Measurements from ENCODE around the gene PES1. TPM values are rescaled to one million over a fixed set of nuclear protein-coding genes. Genes with fewer than 3 reads are reported as not detected.
"Not testable (repeated sequence)": the region's sequence is repeated elsewhere in the genome, so short reads cannot be mapped to it uniquely, and the experiment has no call there.

PES1 gene
- total and polyA plus RNA-seq, 7 experiments from 2014 or later = 34.6 to 84.2 (median 56.3) TPM

GRCh38 chr22:30598986-30599385 lies 7.3 kb upstream of the PES1 start:
- no peak for DNase-seq
- H3K27me3 ChIP-seq (ENCODE audit: control insufficient read depth in 2 of 2, insufficient read depth in 2 of 2, low read length in 2 of 2) = no peaks in the 10 kb centered on the region
- no peaks in the 10 kb centered on the region for H3K36me3 ChIP-seq (ENCODE audit: control insufficient read depth in 2 of 3, insufficient read depth in 3 of 3, low read length in 3 of 3)
- H3K9me3 Mint-ChIP-seq = peaks cover 0 to 3% (median 0%) of the 10 kb centered on the region in 11 donors
- no peaks in the 10 kb centered on the region for H3K4me1 ChIP-seq (ENCODE audit: control insufficient read depth in 2 of 2, insufficient read depth in 2 of 2, low read length in 2 of 2)
- H3K4me3 ChIP-seq (ENCODE audit: low read length) = no peak overlapping the region
- intact Hi-C loops (cut with micrococcal nuclease) = no loop called here
- H3K27ac Mint-ChIP-seq = no peak overlapping the region
- no peak for ATAC-seq
- peaks cover 0 to 10% (median 0%) of the 10 kb centered on the region in 5 donors for H3K27me3 Mint-ChIP-seq
- ChIA-PET CTCF (no interaction called here), POLR2A (no interaction called here)
- H3K4me3 Mint-ChIP-seq = no peak overlapping the region
- H3K36me3 Mint-ChIP-seq = no peaks in the 10 kb centered on the region
- no peaks in the 10 kb centered on the region for H3K9me3 ChIP-seq (ENCODE audit: control insufficient read depth in 2 of 3, low read length in 3 of 3)
- H3K27ac ChIP-seq (ENCODE audit: low read depth, low read length) = no peak overlapping the region
- peaks cover 2 to 10% (median 4%) of the 10 kb centered on the region in 7 donors for H3K4me1 Mint-ChIP-seq

- Mint-ChIP-seq H3K27me3 (peaks cover 0 to 23% (median 0%) of the 10 kb centered on the region in 5 donors), H3K27ac (no peak overlapping the region), H3K9me3 (peaks cover 0 to 2% (median 0%) of the 10 kb centered on the region in 11 donors), H3K4me3 (no peak overlapping the region), H3K4me1 (peaks cover under 1 to 4% (median under 1%) of the 10 kb centered on the region in 7 donors), H3K36me3 (no peaks in the 10 kb centered on the region)
- H3K27ac ChIP-seq (ENCODE audit: low read depth, low read length) = no peak overlapping the region
- DNase-seq (no peak), ATAC-seq (no peak)
- intact Hi-C loops (cut with micrococcal nuclease) = no loop called here
- no peaks in the 10 kb centered on the region for H3K36me3 ChIP-seq (ENCODE audit: control insufficient read depth in 2 of 3, insufficient read depth in 3 of 3, low read length in 3 of 3)
- H3K4me1 ChIP-seq (ENCODE audit: control insufficient read depth in 2 of 2, insufficient read depth in 2 of 2, low read length in 2 of 2) = no peaks in the 10 kb centered on the region
- H3K4me3 ChIP-seq (ENCODE audit: low read length) = no peak overlapping the region
- ChIA-PET POLR2A (no interaction called here), CTCF (no interaction called here)
- H3K27me3 ChIP-seq (ENCODE audit: control insufficient read depth in 2 of 2, insufficient read depth in 2 of 2, low read length in 2 of 2) = no peaks in the 10 kb centered on the region
- no peaks in the 10 kb centered on the region for H3K9me3 ChIP-seq (ENCODE audit: control insufficient read depth in 2 of 3, low read length in 3 of 3)
These were observed 5.2 kb upstream of the PES1 start for GRCh38 chr22:30596886-30597285.

GRCh38 chr22:30596199-30596598 lies 4.5 kb upstream of the PES1 start:
- Mint-ChIP-seq H3K9me3 (peaks cover 0 to 2% (median 0%) of the 10 kb centered on the region in 11 donors), H3K4me3 (no peak overlapping the region), H3K36me3 (no peaks in the 10 kb centered on the region), H3K27ac (no peak overlapping the region), H3K4me1 (peaks cover 0 to 3% (median 0%) of the 10 kb centered on the region in 7 donors), H3K27me3 (peaks cover 0 to 23% (median 0%) of the 10 kb centered on the region in 5 donors)
- ChIA-PET CTCF (no interaction called here), POLR2A (no interaction called here)
- no peak for DNase-seq
- Histone ChIP-seq H3K9me3 (ENCODE audit: control insufficient read depth in 2 of 3, low read length in 3 of 3) (no peaks in the 10 kb centered on the region), H3K4me3 (ENCODE audit: low read length) (no peak overlapping the region), H3K27ac (ENCODE audit: low read depth, low read length) (no peak overlapping the region), H3K4me1 (ENCODE audit: control insufficient read depth in 2 of 2, insufficient read depth in 2 of 2, low read length in 2 of 2) (peaks cover under 1 to 2% of the 10 kb centered on the region in 2 donors), H3K27me3 (ENCODE audit: control insufficient read depth in 2 of 2, insufficient read depth in 2 of 2, low read length in 2 of 2) (no peaks in the 10 kb centered on the region), H3K36me3 (ENCODE audit: control insufficient read depth in 2 of 3, insufficient read depth in 3 of 3, low read length in 3 of 3) (no peaks in the 10 kb centered on the region)
- intact Hi-C loops (cut with micrococcal nuclease) = no loop called here
- no peak for ATAC-seq

DNA sequence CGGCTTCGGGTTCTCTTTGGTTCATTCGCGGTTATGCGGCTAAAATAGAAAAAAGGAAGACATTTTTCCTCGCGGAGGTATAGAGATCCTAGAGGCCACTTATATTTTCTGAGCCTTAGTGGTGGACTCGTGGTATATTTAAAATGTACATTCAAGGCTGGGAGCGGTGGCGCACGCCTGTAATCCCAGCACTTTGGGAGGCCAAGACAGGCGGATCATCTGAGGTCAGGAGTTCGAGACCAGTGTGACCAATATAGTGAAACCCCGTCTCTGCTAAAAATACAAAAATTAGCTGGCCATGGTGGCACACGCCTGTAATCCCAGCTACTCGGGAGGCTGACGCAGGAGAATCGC lies 627 bp upstream of the PES1 start:
- Histone ChIP-seq H3K4me1 (ENCODE audit: control insufficient read depth in 2 of 2, insufficient read depth in 2 of 2, low read length in 2 of 2) (peaks cover 8 to 12% of the 10 kb centered on the region in 2 donors), H3K4me3 (ENCODE audit: low read length) (peak overlapping the region; percentile 85), H3K27ac (ENCODE audit: low read depth, low read length) (peak overlapping the region; percentile 85), H3K36me3 (ENCODE audit: control insufficient read depth in 2 of 3, insufficient read depth in 3 of 3, low read length in 3 of 3) (peaks cover 2 to 21% (median 6%) of the 10 kb centered on the region in 3 experiments)
- H3K27me3 ChIP-seq (ENCODE audit: control insufficient read depth in 2 of 2, insufficient read depth in 2 of 2, low read length in 2 of 2); CTCF ChIA-PET; ATAC-seq; DNase-seq; H3K27ac Mint-ChIP-seq; H3K4me3 Mint-ChIP-seq; H3K9me3 ChIP-seq (ENCODE audit: control insufficient read depth in 2 of 3, low read length in 3 of 3); H3K36me3 Mint-ChIP-seq; H3K9me3 Mint-ChIP-seq: not testable (repeated sequence)
- H3K27me3 Mint-ChIP-seq = peaks cover 0 to 23% (median 0%) of the 10 kb centered on the region in 5 donors
- POLR2A ChIA-PET = interaction anchor here (1.1 to 2.2 kb wide), 4 partner anchors 12 to 349 kb away, joined by 4 to 8 read pairs (median 6); partner anchors contain the start of gene TCN2
- H3K4me1 Mint-ChIP-seq = peaks cover 0 to 12% (median 0%) of the 10 kb centered on the region in 7 donors
- intact Hi-C loops (cut with micrococcal nuclease) = loop anchor here (1.0 to 5.0 kb wide), 25 partner anchors 14 to 1850 kb away; partner anchors contain the start of genes CHEK2 (in 2 of the 2), DEPDC5 (in 2 of the 2), DUSP18 (in 2 of the 2) and HSCB (in 2 of the 2)

DNA sequence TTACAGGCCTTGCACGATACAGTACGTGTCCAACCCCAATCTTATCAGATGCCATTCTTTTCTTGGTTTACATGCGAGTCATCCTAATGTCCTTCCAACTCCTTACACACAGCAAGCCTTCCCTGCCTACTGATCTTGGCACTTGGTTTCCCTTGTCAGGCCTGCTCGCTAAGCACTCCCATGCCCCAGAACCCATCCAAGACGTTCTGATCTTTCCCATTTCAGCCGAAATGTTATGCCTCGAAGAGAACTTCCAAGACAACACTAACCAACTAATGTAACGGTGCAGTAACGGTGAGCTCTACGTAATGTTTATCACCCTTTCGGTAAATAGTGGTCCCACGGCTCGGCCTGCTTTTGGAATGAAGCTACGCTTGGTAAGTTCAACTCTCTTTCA lies 521 bp downstream of the PES1 start:
- no peak for ATAC-seq
- Mint-ChIP-seq H3K9me3 (no peaks in the 10 kb centered on the region), H3K4me3 (no peak overlapping the region), H3K4me1 (peaks cover 0 to 12% (median 0%) of the 10 kb centered on the region in 7 donors), H3K27me3 (peaks cover 0 to 23% (median 0%) of the 10 kb centered on the region in 5 donors), H3K36me3 (peaks cover 3 to 20% (median 10%) of the 10 kb centered on the region in 5 donors), H3K27ac (no peak overlapping the region)
- intact Hi-C loops (cut with micrococcal nuclease) = loop anchor here (5.0 kb wide), 8 partner anchors 284 to 1849 kb away; partner anchors contain the start of genes CHEK2 (in 2 of the 2), DEPDC5 (in 2 of the 2), HSCB (in 2 of the 2) and PRR14L (in 2 of the 2)
- Histone ChIP-seq H3K4me1 (ENCODE audit: control insufficient read depth in 2 of 2, insufficient read depth in 2 of 2, low read length in 2 of 2) (peaks cover 8 to 12% of the 10 kb centered on the region in 2 donors), H3K36me3 (ENCODE audit: control insufficient read depth in 2 of 3, insufficient read depth in 3 of 3, low read length in 3 of 3) (peaks cover 4 to 32% (median 15%) of the 10 kb centered on the region in 3 experiments), H3K9me3 (ENCODE audit: control insufficient read depth in 2 of 3, low read length in 3 of 3) (no peaks in the 10 kb centered on the region), H3K4me3 (ENCODE audit: low read length) (peak overlapping the region; percentile 85), H3K27ac (ENCODE audit: low read depth, low read length) (peak overlapping the region; percentile 85), H3K27me3 (ENCODE audit: control insufficient read depth in 2 of 2, insufficient read depth in 2 of 2, low read length in 2 of 2) (no peaks in the 10 kb centered on the region)
- ChIA-PET CTCF (interaction anchor here (0.6 to 1.6 kb wide), 2 partner anchors 43 to 121 kb away, joined by 3 read pairs; no protein-coding TSS in a partner anchor), POLR2A (interaction anchor here (0.8 to 2.2 kb wide), 5 partner anchors 11 to 350 kb away, joined by 3 to 8 read pairs (median 4); partner anchors contain the start of gene TCN2)
- no peak for DNase-seq

GRCh38 chr22:30586414-30586813 lies 5.3 kb downstream of the PES1 start:
- H3K9me3 ChIP-seq (ENCODE audit: control insufficient read depth in 2 of 3, low read length in 3 of 3) = no peaks in the 10 kb centered on the region
- ChIA-PET CTCF (interaction anchor here (0.9 kb wide), 1 partner anchor 190 kb away, joined by 3 read pairs; the partner anchor contains the start of gene SEC14L2), POLR2A (no interaction called here)
- H3K27ac ChIP-seq (ENCODE audit: low read depth, low read length) = no peak overlapping the region
- H3K4me1 ChIP-seq (ENCODE audit: control insufficient read depth in 2 of 2, insufficient read depth in 2 of 2, low read length in 2 of 2) = peaks cover 8 to 12% of the 10 kb centered on the region in 2 donors
- H3K27me3 ChIP-seq (ENCODE audit: control insufficient read depth in 2 of 2, insufficient read depth in 2 of 2, low read length in 2 of 2) = no peaks in the 10 kb centered on the region
- H3K36me3 ChIP-seq (ENCODE audit: control insufficient read depth in 2 of 3, insufficient read depth in 3 of 3, low read length in 3 of 3) = peaks cover 10 to 79% (median 52%) of the 10 kb centered on the region in 3 experiments
- H3K27me3 Mint-ChIP-seq = no peaks in the 10 kb centered on the region
- no peak for DNase-seq
- H3K4me3 Mint-ChIP-seq = no peak overlapping the region
- peaks cover 0 to 14% (median 0%) of the 10 kb centered on the region in 7 donors for H3K4me1 Mint-ChIP-seq
- peaks cover 5 to 52% (median 20%) of the 10 kb centered on the region in 5 donors for H3K36me3 Mint-ChIP-seq
- H3K4me3 ChIP-seq (ENCODE audit: low read length) = no peak overlapping the region
- no peak overlapping the region for H3K27ac Mint-ChIP-seq
- no peaks in the 10 kb centered on the region for H3K9me3 Mint-ChIP-seq
- intact Hi-C loops (cut with micrococcal nuclease) = no loop called here
- ATAC-seq = no peak

- Histone ChIP-seq H3K4me3 (ENCODE audit: low read length) (no peak overlapping the region), H3K9me3 (ENCODE audit: control insufficient read depth in 2 of 3, low read length in 3 of 3) (no peaks in the 10 kb centered on the region), H3K36me3 (ENCODE audit: control insufficient read depth in 2 of 3, insufficient read depth in 3 of 3, low read length in 3 of 3) (peaks cover 10 to 99% (median 68%) of the 10 kb centered on the region in 3 experiments), H3K27me3 (ENCODE audit: control insufficient read depth in 2 of 2, insufficient read depth in 2 of 2, low read length in 2 of 2) (no peaks in the 10 kb centered on the region), H3K4me1 (ENCODE audit: control insufficient read depth in 2 of 2, insufficient read depth in 2 of 2, low read length in 2 of 2) (no peaks in the 10 kb centered on the region), H3K27ac (ENCODE audit: low read depth, low read length) (no peak overlapping the region)
- no peak for DNase-seq
- Mint-ChIP-seq H3K27ac (no peak overlapping the region), H3K36me3 (peaks cover 6 to 68% (median 26%) of the 10 kb centered on the region in 5 donors), H3K9me3 (no peaks in the 10 kb centered on the region), H3K27me3 (no peaks in the 10 kb centered on the region), H3K4me1 (peaks cover 0 to 5% (median 0%) of the 10 kb centered on the region in 7 donors), H3K4me3 (no peak overlapping the region)
- POLR2A ChIA-PET = no interaction called here
- no peak for ATAC-seq
- intact Hi-C loops (cut with micrococcal nuclease) = no loop called here
- CTCF ChIA-PET = no interaction called here
These were observed 7.3 kb downstream of the PES1 start for GRCh38 chr22:30584441-30584840.

Data from naive thymus-derived CD4-positive, alpha-beta T cell (primary cell).